ENCODE data around the gene CLCF1.

DNA sequence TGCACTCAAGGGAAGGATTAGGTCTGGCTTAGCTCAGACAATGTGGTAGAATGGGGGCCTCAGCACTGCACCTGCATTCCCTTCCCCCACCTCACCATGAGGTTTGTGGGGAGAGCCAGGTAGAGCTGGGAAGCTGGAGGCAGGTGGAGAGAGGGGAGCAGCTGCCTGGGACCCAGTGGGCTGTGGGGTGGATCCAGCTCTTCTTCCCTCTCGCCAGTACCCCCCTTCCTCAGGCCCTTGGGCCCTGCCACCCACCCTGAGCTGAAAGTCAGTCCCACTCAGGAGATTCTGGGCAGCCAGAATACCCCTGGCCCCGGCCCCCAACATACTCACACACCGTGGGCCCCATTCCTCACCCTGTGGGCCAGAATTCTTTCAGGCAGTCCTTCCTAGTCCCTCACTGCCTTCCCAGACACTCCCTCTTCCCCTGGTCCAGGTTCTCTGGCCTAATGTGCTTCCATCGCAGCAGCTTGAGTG is 17.0 kb downstream of the CLCF1 start:
- TF ChIP-seq, protein P1, sequence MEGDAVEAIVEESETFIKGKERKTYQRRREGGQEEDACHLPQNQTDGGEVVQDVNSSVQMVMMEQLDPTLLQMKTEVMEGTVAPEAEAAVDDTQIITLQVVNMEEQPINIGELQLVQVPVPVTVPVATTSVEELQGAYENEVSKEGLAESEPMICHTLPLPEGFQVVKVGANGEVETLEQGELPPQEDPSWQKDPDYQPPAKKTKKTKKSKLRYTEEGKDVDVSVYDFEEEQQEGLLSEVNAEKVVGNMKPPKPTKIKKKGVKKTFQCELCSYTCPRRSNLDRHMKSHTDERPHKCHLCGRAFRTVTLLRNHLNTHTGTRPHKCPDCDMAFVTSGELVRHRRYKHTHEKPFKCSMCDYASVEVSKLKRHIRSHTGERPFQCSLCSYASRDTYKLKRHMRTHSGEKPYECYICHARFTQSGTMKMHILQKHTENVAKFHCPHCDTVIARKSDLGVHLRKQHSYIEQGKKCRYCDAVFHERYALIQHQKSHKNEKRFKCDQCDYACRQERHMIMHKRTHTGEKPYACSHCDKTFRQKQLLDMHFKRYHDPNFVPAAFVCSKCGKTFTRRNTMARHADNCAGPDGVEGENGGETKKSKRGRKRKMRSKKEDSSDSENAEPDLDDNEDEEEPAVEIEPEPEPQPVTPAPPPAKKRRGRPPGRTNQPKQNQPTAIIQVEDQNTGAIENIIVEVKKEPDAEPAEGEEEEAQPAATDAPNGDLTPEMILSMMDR (IDR thresholded peaks at IDR 0.05): no peak
- no peak for TF ChIP-seq POLR2A (IDR thresholded peaks at IDR 0.05)
